Psoas muscle (tissue), 8 donors: ENCODE results near the gene GALNT17. TPM values are rescaled to one million over a fixed set of nuclear protein-coding genes. Genes with fewer than 3 reads are reported as not detected.
A peak's percentile ranks its signal among the peaks of the same experiment; 100 is the strongest.

Experiments used
- ATAC-seq, 4 donors: fragments of 200-7000 bp; cut with Tn5 transposase; one replicate each; pipeline ENCODE4 v1.9.1; 2020; ENCODE audit warnings: moderate library complexity in 3 of 4, mild to moderate bottlenecking in 2 of 4
- DNase-seq, 2 donors: peaks; one replicate each; pipeline ENCODE4 v3.0.0-alpha.2; 2020
- H3K27ac ChIP-seq: fragments of 200-600 bp; one replicate; pipeline ENCODE4 v1.8.0; 2022
- H3K27me3 ChIP-seq, 3 donors: fragments of 200-600 bp in 1 of 3; one replicate each; pipeline versions ENCODE4 v1.6.1 to v1.8.0; 2013 to 2022; ENCODE audit warnings: low read length in 2 of 3, mild to moderate bottlenecking in 2 of 3, moderate library complexity in 1 of 3; ENCODE audit not compliant: insufficient read depth in 3 of 3
- H3K36me3 ChIP-seq, 2 donors: fragments of 200-600 bp in 1 of 2; one replicate each; pipeline versions ENCODE4 v1.6.1 to v1.8.0; 2013 to 2022; ENCODE audit warnings: low read depth in 1 of 2, mild to moderate bottlenecking in 1 of 2, moderate library complexity in 1 of 2; ENCODE audit not compliant: insufficient read depth in 1 of 2
- H3K4me1 ChIP-seq: fragments of 200-600 bp; one replicate; pipeline ENCODE4 v1.8.0; 2022
- H3K4me3 ChIP-seq: fragments of 200-600 bp; one replicate; pipeline ENCODE4 v1.8.0; 2022; ENCODE audit warnings: mild to moderate bottlenecking
- H3K9me3 ChIP-seq: fragments of 200-600 bp; one replicate; pipeline ENCODE4 v1.8.0; 2022
- WGBS, 3 donors: extraction: QIAGEN DNeasy Blood & Tissue Kit; methylation state at CpG; one replicate each; pipeline versions ENCODE4 v1.1.6 to v1.1.7; 2013; 5-methylcytosine and 5-hydroxymethylcytosine counted together
- intact Hi-C, 2 donors: fragments of 100-400 bp; cut with DNase I; formaldehyde crosslinking; loops; one replicate each; pipeline versions ENCODE4 v1.11.0 to v1.14.2; 2022
- polyA plus RNA-seq, 3 donors: library from polyadenylated mRNA; stranded (reverse); fragments of 200-250 nt; gene quantifications; one replicate each; pipeline ENCODE4 v1.2.3, GENCODE V29; 2013
- total RNA-seq, 4 donors: library from RNA; stranded (reverse); fragmentation: NEBNext Ultra II Directional in 2 of 4; extraction: Animal tissue kit (Norgen Biotek cat#: 25700) in 2 of 4; gene quantifications; one replicate each; pipeline versions ENCODE4 v1.2.1 to v1.2.4, GENCODE V29; 2021 to 2023
- TF ChIP-seq, protein P1 (sequence below): fragments of 200-600 bp; IDR thresholded peaks from one replicate; pipeline ENCODE4 v1.8.0; 2022; ENCODE audit warnings: antibody characterized with exemption
- donor health status: healthy with polysubstance abuse.
- donor health status: DM: no; HTN: no; CAD: no; lungs with moderate emphysema.
- donor health status: Bipolar disorder and iron deficiency.
- donor health status: healthy.
- donor health status: DM: yes; HTN: yes; CAD: no.
- donor health status: DM: no; HTN: no; CAD: no.
- donor health status: DM: no; HTN: no; CAD: no.
- donor health status: DM: yes; HTN: yes; CAD: no.

The GALNT17 gene
- total and polyA plus RNA-seq, 7 donors, result 0.17 to 3.5 (median 0.65) TPM

DNA sequence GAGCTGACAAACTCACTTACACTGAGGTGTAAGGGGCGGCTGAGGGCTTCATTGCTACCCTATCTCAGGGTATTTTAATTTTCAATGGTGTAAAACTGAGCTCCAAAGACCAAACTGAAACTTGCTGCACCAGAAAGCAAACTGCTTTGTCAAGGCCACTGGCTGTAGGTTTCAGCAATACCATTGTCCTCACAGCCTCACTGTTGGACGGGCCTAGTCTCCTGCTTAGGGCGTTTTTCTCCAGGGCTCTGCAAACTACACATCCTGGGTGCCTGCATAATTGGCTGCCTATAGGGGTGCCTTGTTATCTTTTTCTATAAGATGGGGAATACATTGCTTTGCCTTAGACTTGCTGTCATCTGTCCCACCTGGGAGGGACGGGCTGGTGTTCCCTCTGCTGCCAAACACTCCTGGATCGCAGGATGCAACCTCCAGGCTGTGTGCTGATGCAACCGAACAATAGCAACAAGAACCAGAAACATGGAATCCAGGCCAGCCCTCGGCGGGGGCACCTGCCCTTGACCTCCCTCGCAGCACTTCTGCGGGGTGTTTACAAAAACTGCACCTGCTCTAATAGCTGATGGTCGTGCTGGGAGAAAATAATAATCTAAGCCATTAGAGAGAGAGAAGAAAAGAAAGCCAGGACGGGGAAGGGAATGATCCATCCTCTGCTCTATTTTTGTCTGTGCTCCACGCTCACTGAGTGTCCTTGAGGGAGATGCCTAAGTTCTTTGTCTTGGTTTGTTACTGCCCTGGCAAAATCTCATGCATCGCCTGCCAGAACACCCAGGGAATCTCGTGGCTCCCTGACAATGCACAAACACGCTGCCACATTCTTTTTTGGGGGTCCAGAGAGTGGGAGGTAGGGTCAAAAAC is 104.5 kb downstream of the GALNT17 start:
- ATAC-seq (peak in 1 of 4 donors; percentile 30), DNase-seq (no peak)
- TF ChIP-seq, protein P1, sequence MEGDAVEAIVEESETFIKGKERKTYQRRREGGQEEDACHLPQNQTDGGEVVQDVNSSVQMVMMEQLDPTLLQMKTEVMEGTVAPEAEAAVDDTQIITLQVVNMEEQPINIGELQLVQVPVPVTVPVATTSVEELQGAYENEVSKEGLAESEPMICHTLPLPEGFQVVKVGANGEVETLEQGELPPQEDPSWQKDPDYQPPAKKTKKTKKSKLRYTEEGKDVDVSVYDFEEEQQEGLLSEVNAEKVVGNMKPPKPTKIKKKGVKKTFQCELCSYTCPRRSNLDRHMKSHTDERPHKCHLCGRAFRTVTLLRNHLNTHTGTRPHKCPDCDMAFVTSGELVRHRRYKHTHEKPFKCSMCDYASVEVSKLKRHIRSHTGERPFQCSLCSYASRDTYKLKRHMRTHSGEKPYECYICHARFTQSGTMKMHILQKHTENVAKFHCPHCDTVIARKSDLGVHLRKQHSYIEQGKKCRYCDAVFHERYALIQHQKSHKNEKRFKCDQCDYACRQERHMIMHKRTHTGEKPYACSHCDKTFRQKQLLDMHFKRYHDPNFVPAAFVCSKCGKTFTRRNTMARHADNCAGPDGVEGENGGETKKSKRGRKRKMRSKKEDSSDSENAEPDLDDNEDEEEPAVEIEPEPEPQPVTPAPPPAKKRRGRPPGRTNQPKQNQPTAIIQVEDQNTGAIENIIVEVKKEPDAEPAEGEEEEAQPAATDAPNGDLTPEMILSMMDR, result no peak
- WGBS, 3 donors, result 29 to 40% (median 34%) methylated on average over 16 of the region's 16 CpGs
- H3K9me3 ChIP-seq, result no peaks in the 10 kb centered on the region
- no peak overlapping the region for H3K27ac ChIP-seq
- intact Hi-C loops, result loop anchor here in 1 of 2 donors (5.0 to 10.0 kb wide), 3 partner anchors 71 to 496 kb away; partner anchors contain the start of gene GALNT17
- no peak overlapping the region for H3K4me3 ChIP-seq
- peaks cover 0 to 2% (median 0%) of the 10 kb centered on the region in 3 donors for H3K27me3 ChIP-seq
- peaks cover 17% of the 10 kb centered on the region for H3K4me1 ChIP-seq
- no peaks in the 10 kb centered on the region for H3K36me3 ChIP-seq

DNA sequence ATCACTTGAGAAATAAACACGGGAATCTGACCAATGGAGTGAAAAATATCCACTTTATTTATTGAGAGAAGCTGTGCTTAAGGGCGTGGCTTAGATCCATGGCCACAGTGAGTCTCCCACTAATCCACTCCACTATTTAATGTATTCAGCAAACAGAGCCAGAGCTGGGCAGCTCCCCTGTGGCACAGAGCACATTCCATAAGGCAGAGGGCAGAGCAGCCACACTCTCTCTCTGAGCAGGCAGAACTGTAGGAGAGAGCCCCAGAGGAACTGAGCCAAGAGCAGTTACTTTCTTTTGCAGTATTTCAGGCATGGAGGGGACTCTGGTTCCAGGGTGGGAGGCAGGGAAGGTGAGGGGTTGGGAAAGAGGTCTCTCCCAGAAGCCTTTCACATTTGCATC is 106.0 kb downstream of the GALNT17 start:
- Histone ChIP-seq H3K27me3 (no peaks in the 10 kb centered on the region), H3K4me1 (peaks cover 17% of the 10 kb centered on the region), H3K36me3 (no peaks in the 10 kb centered on the region), H3K4me3 (no peak overlapping the region), H3K9me3 (no peaks in the 10 kb centered on the region), H3K27ac (peak overlapping the region; percentile 76)
- intact Hi-C loops, result loop anchor here in 1 of 2 donors (5.0 to 10.0 kb wide), 3 partner anchors 69 to 494 kb away; partner anchors contain the start of gene GALNT17
- peak; percentile 58 to 75 (median 74) for ATAC-seq
- TF ChIP-seq, protein P1, result peak; percentile 20
- DNase-seq, result no peak
- 33 to 40% (median 33%) methylated on average over 2 of the region's 2 CpGs for WGBS, 3 donors

DNA sequence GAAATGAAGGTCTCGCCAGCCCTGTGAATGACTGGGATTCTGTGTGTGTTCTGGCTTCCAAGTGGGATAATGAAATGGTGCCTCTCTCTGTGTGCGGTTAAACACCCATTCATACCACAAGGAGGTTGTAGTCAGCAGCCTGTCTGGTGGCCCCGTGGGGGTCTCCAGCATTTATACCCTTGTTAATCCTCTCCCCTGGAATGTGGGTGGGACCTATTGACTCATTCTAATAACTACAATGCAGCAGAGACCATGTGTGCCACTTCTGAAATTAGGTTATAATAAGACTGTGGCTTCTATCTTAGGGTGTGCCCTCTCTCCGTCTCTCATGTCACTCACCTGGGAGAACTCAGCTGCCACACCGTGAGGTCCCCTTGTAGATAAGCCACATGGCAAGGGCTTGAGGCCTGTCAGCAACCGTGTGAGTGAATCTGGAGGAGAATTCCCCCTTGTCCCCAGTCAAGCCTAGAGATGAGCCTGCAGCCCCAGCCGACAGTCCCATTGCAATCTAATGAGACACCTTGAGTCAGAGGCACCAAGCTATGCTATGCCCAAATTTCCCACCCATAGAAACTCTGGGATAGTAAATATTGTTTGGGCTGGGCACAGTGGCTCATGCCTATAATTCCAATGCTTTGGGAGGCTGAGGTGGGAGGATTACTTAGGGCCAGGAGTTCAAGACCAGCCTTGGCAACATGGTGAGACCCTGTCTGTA is 106.8 kb downstream of the GALNT17 start:
- WGBS, 3 donors, result 73 to 75% (median 74%) methylated on average over 7 of the region's 7 CpGs
- TF ChIP-seq, protein P1, result no peak
- DNase-seq (no peak), ATAC-seq (peak in 2 of 4 donors; percentile 29 to 42)
- H3K27ac ChIP-seq, result peak overlapping the region; percentile 76
- H3K4me3 ChIP-seq, result no peak overlapping the region
- intact Hi-C loops, result loop anchor here in 1 of 2 donors (5.0 to 10.0 kb wide), 3 partner anchors 69 to 494 kb away; partner anchors contain the start of gene GALNT17
- H3K27me3 ChIP-seq, result no peaks in the 10 kb centered on the region
- peaks cover 17% of the 10 kb centered on the region for H3K4me1 ChIP-seq
- H3K9me3 ChIP-seq, result no peaks in the 10 kb centered on the region
- no peaks in the 10 kb centered on the region for H3K36me3 ChIP-seq

DNA sequence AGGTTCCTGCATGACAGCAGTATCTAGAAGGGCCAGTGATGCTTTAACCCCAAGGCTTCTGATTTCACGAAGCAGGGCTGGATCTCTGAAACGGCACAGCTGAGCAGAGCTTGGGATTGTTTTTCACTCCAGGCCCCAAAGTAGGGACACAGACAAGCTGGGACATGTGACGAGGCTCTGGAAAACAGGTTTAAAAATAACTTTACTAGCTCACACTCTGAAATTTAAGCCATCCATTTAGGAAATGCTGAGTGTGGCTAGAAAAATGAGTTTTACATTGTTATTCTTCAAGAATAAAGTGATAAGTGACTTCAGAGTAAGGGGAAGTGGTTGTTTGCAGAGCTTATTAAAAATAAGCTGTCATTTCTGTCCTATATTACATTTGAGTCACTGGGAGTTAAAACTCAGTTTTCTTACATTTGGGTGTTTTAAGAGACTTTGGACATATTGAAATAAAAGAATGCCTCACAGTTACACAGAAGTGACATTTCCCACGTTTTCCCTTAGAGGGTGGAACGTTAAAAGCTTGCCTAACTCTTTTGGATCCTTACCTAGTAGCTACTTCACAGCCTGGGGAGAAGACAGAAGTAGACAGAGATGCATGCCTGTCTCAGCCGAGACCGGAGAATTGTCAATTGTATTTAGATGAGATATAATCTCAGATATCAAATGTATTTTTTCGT is 107.8 kb downstream of the GALNT17 start:
- peak; percentile 73 to 91 (median 82) for ATAC-seq
- Histone ChIP-seq H3K4me1 (peaks cover 17% of the 10 kb centered on the region), H3K9me3 (no peaks in the 10 kb centered on the region), H3K27me3 (no peaks in the 10 kb centered on the region), H3K4me3 (no peak overlapping the region), H3K36me3 (no peaks in the 10 kb centered on the region), H3K27ac (peak overlapping the region; percentile 76)
- 26 to 35% (median 31%) methylated on average over 8 of the region's 8 CpGs for WGBS, 3 donors
- intact Hi-C loops, result loop anchor here in 1 of 2 donors (5.0 to 10.0 kb wide), 4 partner anchors 68 to 493 kb away; partner anchors contain the start of gene GALNT17
- no peak for DNase-seq
- TF ChIP-seq, protein P1, result no peak
